ENCODE measurements around the gene UGT1A3. TPM values are rescaled to one million over a fixed set of nuclear protein-coding genes. Genes with fewer than 3 reads are reported as not detected.
"Not testable (repeated sequence)": the region's sequence is repeated elsewhere in the genome, so short reads cannot be mapped to it uniquely, and the experiment has no call there.

The UGT1A3 gene
- total and polyA plus RNA-seq, 2 donors (not counting 1 experiment from before 2014, with no cell fraction given), result not detected

DNA sequence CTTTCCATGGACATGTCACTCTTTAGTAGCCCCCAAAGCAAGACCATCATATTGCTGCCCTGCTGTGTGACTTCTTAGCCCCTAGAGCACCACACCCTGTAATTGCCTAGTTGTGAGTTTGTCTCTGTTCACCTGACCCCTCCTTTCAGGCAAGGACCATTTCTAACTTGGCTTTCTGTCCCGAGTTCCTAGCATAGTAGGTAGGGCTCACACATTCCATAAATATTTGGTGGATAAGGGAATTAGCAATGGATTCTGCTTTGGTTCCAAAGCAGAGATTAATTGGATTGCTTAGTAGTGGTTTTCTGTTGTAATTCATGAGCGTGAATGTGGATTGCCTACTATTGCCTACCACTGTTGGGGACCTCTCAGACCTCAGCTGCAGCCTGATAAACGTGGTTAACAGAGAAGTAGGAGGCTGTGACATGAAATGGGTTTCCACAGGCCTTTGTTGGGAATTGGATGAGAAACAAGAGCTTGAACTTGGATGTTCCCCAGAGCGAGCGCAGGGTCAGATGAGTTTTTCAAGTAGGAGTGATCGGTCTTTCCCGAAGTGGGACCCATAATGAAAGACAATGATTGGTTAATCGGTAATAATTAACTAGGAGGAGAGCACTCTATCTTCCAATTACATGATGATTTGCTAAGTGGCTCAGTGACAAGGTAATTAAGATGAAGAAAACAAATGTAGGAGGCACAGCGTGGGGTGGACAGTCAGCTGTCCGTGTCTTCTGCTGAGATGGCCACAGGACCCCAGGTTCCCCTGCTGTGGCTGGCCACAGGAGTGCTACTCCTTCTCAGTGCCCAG lies 17.8 kb downstream of the UGT1A3 start:
- ChIA-PET POLR2A (no interaction called here), CTCF (no interaction called here)
- no peaks in the 10 kb centered on the region for H3K4me1 ChIP-seq (ENCODE audit: control insufficient read depth in 2 of 2, insufficient read depth in 2 of 2, low read length in 2 of 2)
- no peak overlapping the region for H3K27ac ChIP-seq (ENCODE audit: low read length in 2 of 2)
- H3K4me2 ChIP-seq (replicated peaks; ENCODE audit: low read depth, low read length, poor library complexity, severe bottlenecking), result no peak overlapping the region
- intact Hi-C loops (cut with micrococcal nuclease), result no loop called here
- Mint-ChIP-seq H3K27ac (no peak overlapping the region), H3K27me3 (peaks cover 40% of the 10 kb centered on the region), H3K9me3 (ENCODE audit: insufficient read depth) (peaks cover 4% of the 10 kb centered on the region), H3K4me3 (no peak overlapping the region), H3K4me1 (no peaks in the 10 kb centered on the region)
- H3K27me3 ChIP-seq (replicated peaks in 1 of 4; ENCODE audit: control extremely low read depth in 1 of 4, control insufficient read depth in 3 of 4, insufficient read depth in 4 of 4, low read length in 3 of 4), result peaks cover 0 to 3% (median 0%) of the 10 kb centered on the region in 4 experiments
- H3K4me3 ChIP-seq (ENCODE audit: control extremely low read depth in 1 of 5, extremely low read depth in 1 of 5, insufficient read depth in 1 of 5, low read depth in 2 of 5, low read length in 4 of 5), result no peak overlapping the region
- 87% methylated on average over 7 of the region's 10 CpGs for WGBS (ENCODE audit: insufficient coverage)
- no peaks in the 10 kb centered on the region for H3K36me3 ChIP-seq (replicated peaks in 1 of 2; ENCODE audit: control extremely low read depth in 1 of 2, control insufficient read depth in 1 of 2, extremely low read depth in 1 of 2, insufficient read depth in 2 of 2, low read length in 1 of 2)
- ATAC-seq (ENCODE audit: low read depth) (no peak), DNase-seq (no peak)
- peaks cover 1 to 14% (median 8%) of the 10 kb centered on the region in 3 donors for H3K9me3 ChIP-seq (ENCODE audit: control extremely low read depth in 1 of 3, control insufficient read depth in 2 of 3, insufficient read depth in 1 of 3, low read length in 2 of 3)
- no peak overlapping the region for H2AFZ ChIP-seq (ENCODE audit: insufficient read depth, low read depth, low read length, poor library complexity, severe bottlenecking)
- H4K20me1 ChIP-seq (ENCODE audit: control insufficient read depth, insufficient read depth, low read length, poor library complexity, severe bottlenecking), result no peaks in the 10 kb centered on the region
- no peak overlapping the region for H3K9ac ChIP-seq (ENCODE audit: low read length)
- TF ChIP-seq, protein P1, sequence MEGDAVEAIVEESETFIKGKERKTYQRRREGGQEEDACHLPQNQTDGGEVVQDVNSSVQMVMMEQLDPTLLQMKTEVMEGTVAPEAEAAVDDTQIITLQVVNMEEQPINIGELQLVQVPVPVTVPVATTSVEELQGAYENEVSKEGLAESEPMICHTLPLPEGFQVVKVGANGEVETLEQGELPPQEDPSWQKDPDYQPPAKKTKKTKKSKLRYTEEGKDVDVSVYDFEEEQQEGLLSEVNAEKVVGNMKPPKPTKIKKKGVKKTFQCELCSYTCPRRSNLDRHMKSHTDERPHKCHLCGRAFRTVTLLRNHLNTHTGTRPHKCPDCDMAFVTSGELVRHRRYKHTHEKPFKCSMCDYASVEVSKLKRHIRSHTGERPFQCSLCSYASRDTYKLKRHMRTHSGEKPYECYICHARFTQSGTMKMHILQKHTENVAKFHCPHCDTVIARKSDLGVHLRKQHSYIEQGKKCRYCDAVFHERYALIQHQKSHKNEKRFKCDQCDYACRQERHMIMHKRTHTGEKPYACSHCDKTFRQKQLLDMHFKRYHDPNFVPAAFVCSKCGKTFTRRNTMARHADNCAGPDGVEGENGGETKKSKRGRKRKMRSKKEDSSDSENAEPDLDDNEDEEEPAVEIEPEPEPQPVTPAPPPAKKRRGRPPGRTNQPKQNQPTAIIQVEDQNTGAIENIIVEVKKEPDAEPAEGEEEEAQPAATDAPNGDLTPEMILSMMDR (IDR thresholded peaks at IDR 0.05), result no peak
- TF ChIP-seq EZH2 (IDR thresholded peaks at IDR 0.05; ENCODE audit: borderline replicate concordance, insufficient read depth, low read depth, low read length, poor library complexity, severe bottlenecking), result no peak
- H3K79me2 ChIP-seq (ENCODE audit: control insufficient read depth, insufficient read depth, low read length), result no peaks in the 10 kb centered on the region

DNA sequence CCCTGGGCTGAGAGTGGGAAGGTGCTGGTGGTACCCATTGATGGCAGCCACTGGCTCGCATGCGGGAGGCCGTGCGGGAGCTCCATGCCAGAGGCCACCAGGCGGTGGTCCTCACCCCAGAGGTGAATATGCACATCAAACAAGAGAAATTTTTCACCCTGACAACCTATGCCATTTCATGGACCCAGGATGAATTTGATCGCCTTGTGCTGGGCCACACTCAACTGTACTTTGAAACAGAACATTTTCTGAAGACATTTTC lies 18.4 kb downstream of the UGT1A3 start:
- Histone ChIP-seq H3K36me3 (replicated peaks in 1 of 2; ENCODE audit: control extremely low read depth in 1 of 2, control insufficient read depth in 1 of 2, extremely low read depth in 1 of 2, insufficient read depth in 2 of 2, low read length in 1 of 2) (no peaks in the 10 kb centered on the region), H3K9me3 (ENCODE audit: control extremely low read depth in 1 of 3, control insufficient read depth in 2 of 3, insufficient read depth in 1 of 3, low read length in 2 of 3) (peaks cover 1 to 14% (median 8%) of the 10 kb centered on the region in 3 donors), H3K4me2 (replicated peaks; ENCODE audit: low read depth, low read length, poor library complexity, severe bottlenecking) (no peak overlapping the region), H3K27me3 (replicated peaks in 1 of 4; ENCODE audit: control extremely low read depth in 1 of 4, control insufficient read depth in 3 of 4, insufficient read depth in 4 of 4, low read length in 3 of 4) (peaks cover 0 to 3% (median 0%) of the 10 kb centered on the region in 4 experiments), H3K79me2 (ENCODE audit: control insufficient read depth, insufficient read depth, low read length) (no peaks in the 10 kb centered on the region), H3K27ac (ENCODE audit: low read length in 2 of 2) (no peak overlapping the region), H2AFZ (ENCODE audit: insufficient read depth, low read depth, low read length, poor library complexity, severe bottlenecking) (no peak overlapping the region), H3K4me1 (ENCODE audit: control insufficient read depth in 2 of 2, insufficient read depth in 2 of 2, low read length in 2 of 2) (no peaks in the 10 kb centered on the region), H3K9ac (ENCODE audit: low read length) (no peak overlapping the region), H3K4me3 (ENCODE audit: control extremely low read depth in 1 of 5, extremely low read depth in 1 of 5, insufficient read depth in 1 of 5, low read depth in 2 of 5, low read length in 4 of 5) (no peak overlapping the region), H4K20me1 (ENCODE audit: control insufficient read depth, insufficient read depth, low read length, poor library complexity, severe bottlenecking) (no peaks in the 10 kb centered on the region)
- intact Hi-C loops (cut with micrococcal nuclease), result no loop called here
- ATAC-seq (ENCODE audit: low read depth) (no peak), DNase-seq (no peak)
- Mint-ChIP-seq H3K9me3 (ENCODE audit: insufficient read depth) (peaks cover 4% of the 10 kb centered on the region), H3K4me3 (no peak overlapping the region), H3K27ac (no peak overlapping the region), H3K4me1 (no peaks in the 10 kb centered on the region), H3K27me3 (peaks cover 35% of the 10 kb centered on the region)
- ChIA-PET CTCF (no interaction called here), POLR2A (no interaction called here)
- no peak for TF ChIP-seq EZH2 (IDR thresholded peaks at IDR 0.05; ENCODE audit: borderline replicate concordance, insufficient read depth, low read depth, low read length, poor library complexity, severe bottlenecking)
- 92% methylated on average over 6 of the region's 6 CpGs for WGBS (ENCODE audit: insufficient coverage)

DNA sequence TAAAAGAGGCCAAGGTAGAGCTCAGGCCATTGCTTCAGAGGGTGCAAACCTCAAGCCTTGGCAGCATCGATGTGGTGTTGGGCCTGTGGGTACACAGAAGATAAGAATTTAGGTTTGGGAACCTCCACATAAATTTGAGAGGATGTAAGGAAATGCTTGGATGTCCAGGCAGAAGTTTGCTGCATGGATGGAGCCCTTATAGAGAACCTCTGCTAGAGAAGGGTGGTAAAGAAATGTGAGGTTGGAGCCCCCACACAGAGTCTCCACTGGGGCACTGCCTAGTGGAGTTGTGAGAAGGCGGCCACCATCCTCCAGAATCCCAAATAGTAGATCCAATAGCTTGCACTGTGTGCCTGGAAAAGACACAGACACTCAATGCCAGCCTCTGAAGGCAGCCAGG lies 21.8 kb downstream of the UGT1A3 start:
- H3K9me3 Mint-ChIP-seq (ENCODE audit: insufficient read depth); H3K79me2 ChIP-seq (ENCODE audit: control insufficient read depth, insufficient read depth, low read length); H3K27ac Mint-ChIP-seq; H4K20me1 ChIP-seq (ENCODE audit: control insufficient read depth, insufficient read depth, low read length, poor library complexity, severe bottlenecking); H3K27ac ChIP-seq (ENCODE audit: low read length in 2 of 2); H3K4me2 ChIP-seq (replicated peaks; ENCODE audit: low read depth, low read length, poor library complexity, severe bottlenecking); H2AFZ ChIP-seq (ENCODE audit: insufficient read depth, low read depth, low read length, poor library complexity, severe bottlenecking); intact Hi-C loops (cut with micrococcal nuclease); H3K4me3 ChIP-seq (ENCODE audit: control extremely low read depth in 1 of 5, extremely low read depth in 1 of 5, insufficient read depth in 1 of 5, low read depth in 2 of 5, low read length in 4 of 5); H3K9ac ChIP-seq (ENCODE audit: low read length); H3K4me3 Mint-ChIP-seq; POLR2A ChIA-PET; DNase-seq; CTCF ChIA-PET; H3K4me1 Mint-ChIP-seq; H3K4me1 ChIP-seq (ENCODE audit: control insufficient read depth in 2 of 2, insufficient read depth in 2 of 2, low read length in 2 of 2); H3K36me3 ChIP-seq (replicated peaks in 1 of 2; ENCODE audit: control extremely low read depth in 1 of 2, control insufficient read depth in 1 of 2, extremely low read depth in 1 of 2, insufficient read depth in 2 of 2, low read length in 1 of 2); ATAC-seq (ENCODE audit: low read depth); H3K27me3 ChIP-seq (replicated peaks in 1 of 4; ENCODE audit: control extremely low read depth in 1 of 4, control insufficient read depth in 3 of 4, insufficient read depth in 4 of 4, low read length in 3 of 4): not testable (repeated sequence)
- H3K27me3 Mint-ChIP-seq, result peaks cover 36% of the 10 kb centered on the region
- WGBS (ENCODE audit: insufficient coverage), result 100% methylated on average over 1 of the region's 2 CpGs
- peaks cover 1 to 16% (median 8%) of the 10 kb centered on the region in 3 donors for H3K9me3 ChIP-seq (ENCODE audit: control extremely low read depth in 1 of 3, control insufficient read depth in 2 of 3, insufficient read depth in 1 of 3, low read length in 2 of 3)

Measured in B cell (primary cell).